ENCODE data around the gene SEC61A1.

- TF ChIP-seq, protein P1, sequence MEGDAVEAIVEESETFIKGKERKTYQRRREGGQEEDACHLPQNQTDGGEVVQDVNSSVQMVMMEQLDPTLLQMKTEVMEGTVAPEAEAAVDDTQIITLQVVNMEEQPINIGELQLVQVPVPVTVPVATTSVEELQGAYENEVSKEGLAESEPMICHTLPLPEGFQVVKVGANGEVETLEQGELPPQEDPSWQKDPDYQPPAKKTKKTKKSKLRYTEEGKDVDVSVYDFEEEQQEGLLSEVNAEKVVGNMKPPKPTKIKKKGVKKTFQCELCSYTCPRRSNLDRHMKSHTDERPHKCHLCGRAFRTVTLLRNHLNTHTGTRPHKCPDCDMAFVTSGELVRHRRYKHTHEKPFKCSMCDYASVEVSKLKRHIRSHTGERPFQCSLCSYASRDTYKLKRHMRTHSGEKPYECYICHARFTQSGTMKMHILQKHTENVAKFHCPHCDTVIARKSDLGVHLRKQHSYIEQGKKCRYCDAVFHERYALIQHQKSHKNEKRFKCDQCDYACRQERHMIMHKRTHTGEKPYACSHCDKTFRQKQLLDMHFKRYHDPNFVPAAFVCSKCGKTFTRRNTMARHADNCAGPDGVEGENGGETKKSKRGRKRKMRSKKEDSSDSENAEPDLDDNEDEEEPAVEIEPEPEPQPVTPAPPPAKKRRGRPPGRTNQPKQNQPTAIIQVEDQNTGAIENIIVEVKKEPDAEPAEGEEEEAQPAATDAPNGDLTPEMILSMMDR (conservative IDR thresholded peaks at IDR 0.05; ENCODE audit: low read depth, low read length) = no peak
- TF ChIP-seq EZH2phosphoT487 (IDR thresholded peaks at IDR 0.05; ENCODE audit: borderline replicate concordance, low read length) = no peak
Measured at GRCh38 chr3:128006061-128007032, 45.9 kb upstream of the SEC61A1 start.
